BJ (cell line): Measurements from ENCODE around the gene ITPK1. TPM values are rescaled to one million over a fixed set of nuclear protein-coding genes. Genes with fewer than 3 reads are reported as not detected.

Source experiments
- CTCF ChIA-PET: fragments of 350-600 bp; formaldehyde crosslinking; extraction: SDS; loops from one replicate; lab custom pipeline; 2021; ENCODE audit warnings: antibody characterized with exemption, inconsistent platforms; lab: Yijun Ruan, JAX
- POLR2A ChIA-PET: fragments of 300-600 bp; sonication (Branson Sonifier 250); formaldehyde crosslinking; extraction: SDS; loops from one replicate; lab custom pipeline; 2021; ENCODE audit warnings: antibody characterized with exemption; lab: Charles Lee
- DNase-seq: peaks from one replicate; pipeline ENCODE4 v3.0.0-alpha.2; 2011; ENCODE audit warnings: low read depth
- H3K27me3 ChIP-seq: 2 replicates; pipeline ENCODE4 v1.6.0; 2011; ENCODE audit warnings: low read length; ENCODE audit not compliant: control insufficient read depth, insufficient read depth
- H3K36me3 ChIP-seq: 2 replicates; pipeline ENCODE4 v1.5.1; 2011; ENCODE audit warnings: low read length; ENCODE audit not compliant: control insufficient read depth, insufficient read depth
- H3K4me3 ChIP-seq: 2 replicates; pipeline ENCODE4 v1.5.1; 2011; ENCODE audit warnings: low read depth, mild to moderate bottlenecking, control low read depth, low read length
- CTCF ChIP-seq: IDR thresholded peaks from 2 replicates; pipeline ENCODE4 v1.5.1; 2011; ENCODE audit warnings: low read depth, mild to moderate bottlenecking, control low read depth, inconsistent platforms, low read length, moderate library complexity; ENCODE audit not compliant: insufficient read depth
- polyA plus RNA-seq: library from polyadenylated mRNA; depleted of rRNA; stranded (reverse); fragments of >200 nt; gene quantifications from 2 replicates; pipeline ENCODE4 v1.2.3, GENCODE V29; 2011

The ITPK1 gene
- polyA plus RNA-seq, 1 experiment, result 49.0 TPM

GRCh38 chr14:93100570-93100969, 15.2 kb downstream of the ITPK1 start:
- Histone ChIP-seq H3K27me3 (no peaks in the 10 kb centered on the region), H3K36me3 (no peaks in the 10 kb centered on the region), H3K4me3 (no peak overlapping the region)
- ChIA-PET CTCF (interaction anchor here (1.7 kb wide), 1 partner anchor 10 kb away, joined by 6 read pairs; no protein-coding TSS in a partner anchor), POLR2A (no interaction called here)
- no peak for TF ChIP-seq CTCF
- DNase-seq, result no peak

DNA sequence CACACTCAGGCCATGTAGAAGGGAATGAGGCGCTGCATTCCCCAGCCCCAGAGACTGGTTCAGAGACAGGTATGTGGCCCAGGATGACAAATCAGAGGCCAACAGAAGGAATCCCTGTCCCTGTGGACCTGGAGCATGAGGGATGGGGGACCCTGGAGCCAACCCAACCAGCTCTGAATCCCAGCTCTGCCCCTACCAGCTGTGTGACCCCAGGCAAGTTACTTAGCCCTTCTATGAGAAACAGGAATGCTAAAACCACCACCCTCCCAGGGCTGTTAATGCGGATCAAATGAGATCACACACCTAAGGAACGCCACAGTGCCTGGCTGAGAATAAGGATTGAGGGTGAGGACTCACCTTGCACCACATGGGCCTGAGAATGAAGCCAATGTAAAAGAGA, 15.6 kb downstream of the ITPK1 start:
- Histone ChIP-seq H3K4me3 (no peak overlapping the region), H3K36me3 (no peaks in the 10 kb centered on the region), H3K27me3 (no peaks in the 10 kb centered on the region)
- DNase-seq, result no peak
- POLR2A ChIA-PET, result no interaction called here
- CTCF ChIA-PET, result interaction anchor here (2.2 kb wide), 1 partner anchor 13 kb away, joined by 10 read pairs; no protein-coding TSS in a partner anchor
- no peak for TF ChIP-seq CTCF

GRCh38 chr14:93099643-93100042, 16.1 kb downstream of the ITPK1 start:
- POLR2A ChIA-PET, result interaction anchor here (0.6 kb wide), 1 partner anchor 1359 kb away, joined by 4 read pairs; no protein-coding TSS in a partner anchor
- CTCF ChIA-PET, result interaction anchor here (0.8 to 2.2 kb wide), 2 partner anchors 14 to 19 kb away, joined by 3 to 10 read pairs; no protein-coding TSS in a partner anchor
- no peak for DNase-seq
- TF ChIP-seq CTCF, result no peak
- Histone ChIP-seq H3K27me3 (no peaks in the 10 kb centered on the region), H3K4me3 (no peak overlapping the region), H3K36me3 (no peaks in the 10 kb centered on the region)

DNA sequence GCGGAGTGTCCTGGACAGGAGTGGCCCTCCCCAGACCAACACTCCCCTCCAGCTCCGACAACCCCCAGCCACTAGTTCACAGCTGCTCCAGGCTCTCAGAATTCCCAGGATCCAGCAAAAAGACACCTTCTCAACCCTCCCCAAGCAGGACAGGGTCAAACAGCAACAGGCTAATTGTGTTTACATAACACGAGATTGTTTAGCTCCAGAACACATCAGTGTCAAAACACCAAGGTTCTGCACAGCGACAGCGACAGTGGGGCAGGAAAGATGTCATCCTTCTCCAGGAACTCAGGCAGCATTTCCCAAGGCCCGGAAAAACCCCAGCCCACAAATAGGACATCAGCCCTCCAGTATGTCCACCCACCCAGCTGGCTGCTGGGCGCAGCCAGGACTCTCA, 16.5 kb downstream of the ITPK1 start:
- no peak overlapping the region for H3K4me3 ChIP-seq
- no peak for TF ChIP-seq CTCF
- CTCF ChIA-PET, result interaction anchor here (0.8 to 2.2 kb wide), 2 partner anchors 14 to 18 kb away, joined by 3 to 10 read pairs; no protein-coding TSS in a partner anchor
- H3K36me3 ChIP-seq, result no peaks in the 10 kb centered on the region
- H3K27me3 ChIP-seq, result no peaks in the 10 kb centered on the region
- POLR2A ChIA-PET, result interaction anchor here (0.6 kb wide), 1 partner anchor 1359 kb away, joined by 4 read pairs; no protein-coding TSS in a partner anchor
- DNase-seq, result no peak

DNA sequence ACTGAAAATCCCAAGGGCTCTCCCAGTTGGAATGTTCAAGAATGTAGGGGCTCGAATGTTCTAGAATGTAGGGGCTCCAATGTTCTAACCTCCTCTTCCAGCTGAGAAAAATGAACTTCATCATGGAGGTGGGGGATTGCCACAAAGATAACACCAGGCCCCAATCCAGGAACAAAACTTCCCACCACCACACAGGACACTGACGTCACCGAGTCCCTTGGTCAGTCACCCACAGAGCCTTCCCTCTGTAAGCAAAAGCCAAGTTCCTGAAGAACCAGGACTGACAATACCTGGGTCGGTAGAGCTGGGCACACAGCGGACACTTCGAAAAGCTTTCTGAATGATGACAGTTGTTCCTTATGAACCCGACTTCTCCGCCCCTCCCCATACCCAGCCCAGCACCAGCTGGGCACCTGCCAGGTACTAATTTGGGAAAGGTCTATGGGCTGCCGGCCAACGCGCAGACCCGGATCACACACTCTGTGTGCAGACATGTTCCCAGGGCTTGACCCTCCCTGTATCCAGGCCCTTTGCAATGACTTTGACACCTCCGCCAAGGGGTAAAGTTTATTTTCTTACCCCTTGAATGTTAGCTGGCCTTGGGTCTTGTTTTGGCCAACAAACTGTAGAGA, 18.9 kb downstream of the ITPK1 start:
- ChIA-PET CTCF (no interaction called here), POLR2A (no interaction called here)
- DNase-seq, result no peak
- no peaks in the 10 kb centered on the region for H3K36me3 ChIP-seq
- H3K27me3 ChIP-seq, result no peaks in the 10 kb centered on the region
- no peak for TF ChIP-seq CTCF
- H3K4me3 ChIP-seq, result no peak overlapping the region
